H1 (cell line): ENCODE data around the gene CLPTM1L. TPM values are rescaled to one million over a fixed set of nuclear protein-coding genes. Genes with fewer than 3 reads are reported as not detected.

ENCODE experiments used
- CBX8 ChIP-seq: fragments of 300-800, 300-1000 bp; sonication (generic); IDR thresholded peaks from 2 replicates; pipeline ENCODE4 v1.7.1; 2016; ENCODE audit warnings: low read depth, low read length, borderline replicate concordance
- CTCF ChIP-seq, 3 experiments: IDR thresholded peaks; 1 replicate in 2 of 3; 2 replicates in 1 of 3; pipeline versions ENCODE4 v1.5.1 to v1.6.1; 2011; ENCODE audit warnings: low read length in 3 of 3, mild to moderate bottlenecking in 3 of 3, inconsistent platforms in 2 of 3, low read depth in 1 of 3, moderate library complexity in 1 of 3; ENCODE audit not compliant: insufficient read depth in 1 of 3; ENCODE audit errors: control extremely low read depth in 1 of 3
- EZH2 ChIP-seq: fragments of 200-600 bp; sonication (generic); IDR thresholded peaks from 2 replicates; pipeline ENCODE4 v1.7.1; 2012; ENCODE audit warnings: low read depth, mild to moderate bottlenecking, moderate library complexity, low read length, inconsistent platforms; ENCODE audit not compliant: severe bottlenecking
- GABPA ChIP-seq: IDR thresholded peaks from 2 replicates; pipeline ENCODE4 v1.6.1; 2011; ENCODE audit warnings: mild to moderate bottlenecking, low read length, moderate library complexity, borderline replicate concordance; ENCODE audit not compliant: insufficient read depth
- SIX5 ChIP-seq: IDR thresholded peaks from 2 replicates; pipeline ENCODE4 v1.6.1; 2011; ENCODE audit warnings: mild to moderate bottlenecking, low read depth, low read length
- SP1 ChIP-seq: IDR thresholded peaks from 2 replicates; pipeline ENCODE4 v1.6.1; 2011; ENCODE audit warnings: low read depth, low read length
- YY1 ChIP-seq: IDR thresholded peaks from 2 replicates; pipeline ENCODE4 v1.6.1; 2011; ENCODE audit warnings: low read depth, mild to moderate bottlenecking, low read length
- polyA plus RNA-seq, 7 experiments: library from polyadenylated mRNA; depleted of rRNA in 3 of 7; stranded (reverse) in 5 of 7; unstranded in 2 of 7; fragments of >200 nt in 5 of 7; fragments of 200-250 nt in 2 of 7; gene quantifications; 1 replicate in 5 of 7; 2 replicates in 1 of 7; 4 replicates in 1 of 7; pipeline versions ENCODE4 v1.2.1 to v1.2.3, GENCODE V29; 2011 to 2013; ENCODE audit warnings: missing spikeins in 2 of 7, mixed read lengths in 2 of 7
- total RNA-seq: library from RNA; stranded (reverse); fragmentation: NEBNext Ultra II Directional; extraction: Animal tissue kit (Norgen Biotek cat#: 25700); gene quantifications from 2 replicates; pipeline ENCODE4 v1.2.1, GENCODE V29; 2021
- TF ChIP-seq, protein P1 (sequence below): fragments of 300-600 bp; sonication (generic); IDR thresholded peaks from 2 replicates; pipeline ENCODE4 v1.7.1; 2012; ENCODE audit warnings: low read length, moderate library complexity, mild to moderate bottlenecking, inconsistent platforms; ENCODE audit not compliant: insufficient replicate concordance

The CLPTM1L gene
- total and polyA plus RNA-seq, 2 of the 8 experiments (the other 6 are each of a cell fraction or from before 2014, with no cell fraction given), result 102 to 119 TPM

- TF ChIP-seq, protein P1, sequence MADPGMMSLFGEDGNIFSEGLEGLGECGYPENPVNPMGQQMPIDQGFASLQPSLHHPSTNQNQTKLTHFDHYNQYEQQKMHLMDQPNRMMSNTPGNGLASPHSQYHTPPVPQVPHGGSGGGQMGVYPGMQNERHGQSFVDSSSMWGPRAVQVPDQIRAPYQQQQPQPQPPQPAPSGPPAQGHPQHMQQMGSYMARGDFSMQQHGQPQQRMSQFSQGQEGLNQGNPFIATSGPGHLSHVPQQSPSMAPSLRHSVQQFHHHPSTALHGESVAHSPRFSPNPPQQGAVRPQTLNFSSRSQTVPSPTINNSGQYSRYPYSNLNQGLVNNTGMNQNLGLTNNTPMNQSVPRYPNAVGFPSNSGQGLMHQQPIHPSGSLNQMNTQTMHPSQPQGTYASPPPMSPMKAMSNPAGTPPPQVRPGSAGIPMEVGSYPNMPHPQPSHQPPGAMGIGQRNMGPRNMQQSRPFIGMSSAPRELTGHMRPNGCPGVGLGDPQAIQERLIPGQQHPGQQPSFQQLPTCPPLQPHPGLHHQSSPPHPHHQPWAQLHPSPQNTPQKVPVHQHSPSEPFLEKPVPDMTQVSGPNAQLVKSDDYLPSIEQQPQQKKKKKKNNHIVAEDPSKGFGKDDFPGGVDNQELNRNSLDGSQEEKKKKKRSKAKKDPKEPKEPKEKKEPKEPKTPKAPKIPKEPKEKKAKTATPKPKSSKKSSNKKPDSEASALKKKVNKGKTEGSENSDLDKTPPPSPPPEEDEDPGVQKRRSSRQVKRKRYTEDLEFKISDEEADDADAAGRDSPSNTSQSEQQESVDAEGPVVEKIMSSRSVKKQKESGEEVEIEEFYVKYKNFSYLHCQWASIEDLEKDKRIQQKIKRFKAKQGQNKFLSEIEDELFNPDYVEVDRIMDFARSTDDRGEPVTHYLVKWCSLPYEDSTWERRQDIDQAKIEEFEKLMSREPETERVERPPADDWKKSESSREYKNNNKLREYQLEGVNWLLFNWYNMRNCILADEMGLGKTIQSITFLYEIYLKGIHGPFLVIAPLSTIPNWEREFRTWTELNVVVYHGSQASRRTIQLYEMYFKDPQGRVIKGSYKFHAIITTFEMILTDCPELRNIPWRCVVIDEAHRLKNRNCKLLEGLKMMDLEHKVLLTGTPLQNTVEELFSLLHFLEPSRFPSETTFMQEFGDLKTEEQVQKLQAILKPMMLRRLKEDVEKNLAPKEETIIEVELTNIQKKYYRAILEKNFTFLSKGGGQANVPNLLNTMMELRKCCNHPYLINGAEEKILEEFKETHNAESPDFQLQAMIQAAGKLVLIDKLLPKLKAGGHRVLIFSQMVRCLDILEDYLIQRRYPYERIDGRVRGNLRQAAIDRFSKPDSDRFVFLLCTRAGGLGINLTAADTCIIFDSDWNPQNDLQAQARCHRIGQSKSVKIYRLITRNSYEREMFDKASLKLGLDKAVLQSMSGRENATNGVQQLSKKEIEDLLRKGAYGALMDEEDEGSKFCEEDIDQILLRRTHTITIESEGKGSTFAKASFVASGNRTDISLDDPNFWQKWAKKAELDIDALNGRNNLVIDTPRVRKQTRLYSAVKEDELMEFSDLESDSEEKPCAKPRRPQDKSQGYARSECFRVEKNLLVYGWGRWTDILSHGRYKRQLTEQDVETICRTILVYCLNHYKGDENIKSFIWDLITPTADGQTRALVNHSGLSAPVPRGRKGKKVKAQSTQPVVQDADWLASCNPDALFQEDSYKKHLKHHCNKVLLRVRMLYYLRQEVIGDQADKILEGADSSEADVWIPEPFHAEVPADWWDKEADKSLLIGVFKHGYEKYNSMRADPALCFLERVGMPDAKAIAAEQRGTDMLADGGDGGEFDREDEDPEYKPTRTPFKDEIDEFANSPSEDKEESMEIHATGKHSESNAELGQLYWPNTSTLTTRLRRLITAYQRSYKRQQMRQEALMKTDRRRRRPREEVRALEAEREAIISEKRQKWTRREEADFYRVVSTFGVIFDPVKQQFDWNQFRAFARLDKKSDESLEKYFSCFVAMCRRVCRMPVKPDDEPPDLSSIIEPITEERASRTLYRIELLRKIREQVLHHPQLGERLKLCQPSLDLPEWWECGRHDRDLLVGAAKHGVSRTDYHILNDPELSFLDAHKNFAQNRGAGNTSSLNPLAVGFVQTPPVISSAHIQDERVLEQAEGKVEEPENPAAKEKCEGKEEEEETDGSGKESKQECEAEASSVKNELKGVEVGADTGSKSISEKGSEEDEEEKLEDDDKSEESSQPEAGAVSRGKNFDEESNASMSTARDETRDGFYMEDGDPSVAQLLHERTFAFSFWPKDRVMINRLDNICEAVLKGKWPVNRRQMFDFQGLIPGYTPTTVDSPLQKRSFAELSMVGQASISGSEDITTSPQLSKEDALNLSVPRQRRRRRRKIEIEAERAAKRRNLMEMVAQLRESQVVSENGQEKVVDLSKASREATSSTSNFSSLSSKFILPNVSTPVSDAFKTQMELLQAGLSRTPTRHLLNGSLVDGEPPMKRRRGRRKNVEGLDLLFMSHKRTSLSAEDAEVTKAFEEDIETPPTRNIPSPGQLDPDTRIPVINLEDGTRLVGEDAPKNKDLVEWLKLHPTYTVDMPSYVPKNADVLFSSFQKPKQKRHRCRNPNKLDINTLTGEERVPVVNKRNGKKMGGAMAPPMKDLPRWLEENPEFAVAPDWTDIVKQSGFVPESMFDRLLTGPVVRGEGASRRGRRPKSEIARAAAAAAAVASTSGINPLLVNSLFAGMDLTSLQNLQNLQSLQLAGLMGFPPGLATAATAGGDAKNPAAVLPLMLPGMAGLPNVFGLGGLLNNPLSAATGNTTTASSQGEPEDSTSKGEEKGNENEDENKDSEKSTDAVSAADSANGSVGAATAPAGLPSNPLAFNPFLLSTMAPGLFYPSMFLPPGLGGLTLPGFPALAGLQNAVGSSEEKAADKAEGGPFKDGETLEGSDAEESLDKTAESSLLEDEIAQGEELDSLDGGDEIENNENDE, result no peak
- TF ChIP-seq EZH2, result no peak
- no peak for TF ChIP-seq SP1
- no peak for TF ChIP-seq CTCF (IDR thresholded peaks at IDR 0.05; ENCODE audit: control extremely low read depth in 1 of 3, insufficient read depth in 1 of 3, low read depth in 1 of 3, low read length in 3 of 3)
- no peak for TF ChIP-seq SIX5
- no peak for TF ChIP-seq GABPA
- TF ChIP-seq YY1, result no peak
- TF ChIP-seq CBX8, result no peak
Measured at GRCh38 chr5:1336749-1337488, 8.0 kb downstream of the CLPTM1L start (continued).
